ENCODE measurements around the gene ITPRIP.

ITPRIP gene

GRCh38 chr10:104307576-104308438 is 30.5 kb downstream of the ITPRIP start:
- peak; percentile 28 for DNase-seq

- no peak for DNase-seq
These were observed 31.4 kb downstream of the ITPRIP start for GRCh38 chr10:104306897-104307296.

GRCh38 chr10:104304927-104305326 is 33.3 kb downstream of the ITPRIP start:
- DNase-seq, result no peak

- no peak for DNase-seq
These were observed 33.9 kb downstream of the ITPRIP start for GRCh38 chr10:104304356-104304745.

GRCh38 chr10:104303594-104304355 is 34.5 kb downstream of the ITPRIP start:
- no peak for DNase-seq

GRCh38 chr10:104301907-104302690 is 36.2 kb downstream of the ITPRIP start:
- DNase-seq, result no peak

- peak; percentile 93 for DNase-seq
These were observed 37.5 kb downstream of the ITPRIP start for GRCh38 chr10:104300736-104301292.

GRCh38 chr10:104300002-104300735 is 38.1 kb downstream of the ITPRIP start:
- peak; percentile 86 for DNase-seq

- DNase-seq, result peak; percentile 70
These were observed 39.0 kb downstream of the ITPRIP start for GRCh38 chr10:104299031-104299904.

GRCh38 chr10:104297697-104298660 is 40.3 kb downstream of the ITPRIP start:
- DNase-seq, result peak; percentile 90

- no peak for DNase-seq
These were observed 41.4 kb downstream of the ITPRIP start for GRCh38 chr10:104296687-104297436.

- DNase-seq, result no peak
These were observed 44.4 kb downstream of the ITPRIP start for GRCh38 chr10:104293781-104294321.

- no peak for DNase-seq
These were observed 45.3 kb downstream of the ITPRIP start for GRCh38 chr10:104293011-104293410.

- DNase-seq, result peak; percentile 89
These were observed 46.8 kb downstream of the ITPRIP start for GRCh38 chr10:104291439-104291951.

GRCh38 chr10:104288355-104288754 is 49.9 kb downstream of the ITPRIP start:
- DNase-seq, result no peak

GRCh38 chr10:104286939-104287338 is 51.3 kb downstream of the ITPRIP start:
- DNase-seq, result no peak

GRCh38 chr10:104284846-104285245 is 53.4 kb downstream of the ITPRIP start:
- no peak for DNase-seq

- no peak for DNase-seq
These were observed 56.6 kb downstream of the ITPRIP start for GRCh38 chr10:104281694-104282093.
